ENCODE measurements around the gene PLD1. TPM values are rescaled to one million over a fixed set of nuclear protein-coding genes. Genes with fewer than 3 reads are reported as not detected.

The PLD1 gene
- total RNA-seq, 1 donor from 2014 or later: 29.1 TPM

DNA sequence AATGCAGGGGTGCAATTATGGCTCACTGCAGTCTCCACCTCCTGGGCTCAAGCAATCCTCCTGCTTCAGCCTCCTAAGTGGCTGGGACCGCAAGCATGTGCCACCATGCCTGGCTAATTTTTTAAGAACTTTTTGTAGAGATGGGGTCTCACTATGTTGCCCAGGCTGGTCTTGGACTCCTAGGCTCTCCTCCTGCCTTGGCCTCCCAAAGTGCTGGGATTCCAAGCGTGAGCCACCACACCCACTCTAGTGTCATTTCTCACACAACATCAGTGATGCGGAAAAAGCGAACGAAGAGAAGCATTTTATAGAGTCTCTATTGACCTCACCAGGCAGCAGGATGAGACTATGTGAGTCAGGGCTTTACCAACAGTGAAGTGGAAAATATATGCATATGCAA, 137.7 kb downstream of the PLD1 start:
- H3K4me3 Mint-ChIP-seq: no peak overlapping the region
- no peaks in the 10 kb centered on the region for H3K9me3 Mint-ChIP-seq
- TF ChIP-seq, protein P1, sequence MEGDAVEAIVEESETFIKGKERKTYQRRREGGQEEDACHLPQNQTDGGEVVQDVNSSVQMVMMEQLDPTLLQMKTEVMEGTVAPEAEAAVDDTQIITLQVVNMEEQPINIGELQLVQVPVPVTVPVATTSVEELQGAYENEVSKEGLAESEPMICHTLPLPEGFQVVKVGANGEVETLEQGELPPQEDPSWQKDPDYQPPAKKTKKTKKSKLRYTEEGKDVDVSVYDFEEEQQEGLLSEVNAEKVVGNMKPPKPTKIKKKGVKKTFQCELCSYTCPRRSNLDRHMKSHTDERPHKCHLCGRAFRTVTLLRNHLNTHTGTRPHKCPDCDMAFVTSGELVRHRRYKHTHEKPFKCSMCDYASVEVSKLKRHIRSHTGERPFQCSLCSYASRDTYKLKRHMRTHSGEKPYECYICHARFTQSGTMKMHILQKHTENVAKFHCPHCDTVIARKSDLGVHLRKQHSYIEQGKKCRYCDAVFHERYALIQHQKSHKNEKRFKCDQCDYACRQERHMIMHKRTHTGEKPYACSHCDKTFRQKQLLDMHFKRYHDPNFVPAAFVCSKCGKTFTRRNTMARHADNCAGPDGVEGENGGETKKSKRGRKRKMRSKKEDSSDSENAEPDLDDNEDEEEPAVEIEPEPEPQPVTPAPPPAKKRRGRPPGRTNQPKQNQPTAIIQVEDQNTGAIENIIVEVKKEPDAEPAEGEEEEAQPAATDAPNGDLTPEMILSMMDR (IDR thresholded peaks at IDR 0.05; ENCODE audit: unreplicated experiment): no peak
- H3K4me1 Mint-ChIP-seq: no peaks in the 10 kb centered on the region
- no peaks in the 10 kb centered on the region for H3K27me3 Mint-ChIP-seq (ENCODE audit: low read depth)
- DNase-seq (ENCODE audit: low spot score in 2 of 2, unreplicated experiment in 2 of 2): no peak
- H3K36me3 Mint-ChIP-seq: peaks cover 27% of the 10 kb centered on the region
- no peak overlapping the region for H3K27ac Mint-ChIP-seq

- no peaks in the 10 kb centered on the region for H3K27me3 Mint-ChIP-seq (ENCODE audit: low read depth)
- H3K4me3 Mint-ChIP-seq: no peak overlapping the region
- no peaks in the 10 kb centered on the region for H3K9me3 Mint-ChIP-seq
- H3K27ac Mint-ChIP-seq: no peak overlapping the region
- H3K4me1 Mint-ChIP-seq: no peaks in the 10 kb centered on the region
- peaks cover 29% of the 10 kb centered on the region for H3K36me3 Mint-ChIP-seq
- DNase-seq (ENCODE audit: low spot score in 2 of 2, unreplicated experiment in 2 of 2): no peak
- TF ChIP-seq, protein P1 (IDR thresholded peaks at IDR 0.05; ENCODE audit: unreplicated experiment): no peak
These were observed 138.2 kb downstream of the PLD1 start for GRCh38 chr3:171672124-171672523.

DNA sequence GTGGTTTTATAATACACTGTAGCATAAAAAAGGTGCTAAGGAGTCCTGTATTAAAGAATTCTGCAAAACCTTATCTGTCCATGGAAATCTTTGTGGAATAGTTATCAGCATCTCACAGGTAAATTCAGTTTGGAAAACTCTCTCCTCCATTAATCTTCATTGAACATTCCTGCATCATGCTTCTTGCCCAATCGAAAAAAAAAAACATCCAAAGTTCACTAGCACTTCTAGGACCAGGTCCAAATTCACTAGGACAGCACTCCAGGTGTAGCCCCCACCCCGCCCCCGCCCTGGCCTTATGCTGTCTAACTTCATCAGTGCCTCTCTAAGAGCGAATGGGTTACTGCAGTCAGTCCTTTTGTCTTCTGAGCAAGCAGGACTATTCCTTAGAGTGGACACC, 138.6 kb downstream of the PLD1 start:
- no peak overlapping the region for H3K4me3 Mint-ChIP-seq

GRCh38 chr3:171666516-171666915, 143.8 kb downstream of the PLD1 start:
- Mint-ChIP-seq H3K4me3 (no peak overlapping the region), H3K36me3 (peaks cover 28% of the 10 kb centered on the region), H3K4me1 (no peaks in the 10 kb centered on the region), H3K27ac (no peak overlapping the region), H3K9me3 (no peaks in the 10 kb centered on the region), H3K27me3 (ENCODE audit: low read depth) (no peaks in the 10 kb centered on the region)
- TF ChIP-seq, protein P1 (IDR thresholded peaks at IDR 0.05; ENCODE audit: unreplicated experiment): no peak
- DNase-seq (ENCODE audit: low spot score in 2 of 2, unreplicated experiment in 2 of 2): no peak

More for the DNA sequence above, 138.6 kb downstream of the PLD1 start:
- DNase-seq (ENCODE audit: low spot score in 2 of 2, unreplicated experiment in 2 of 2): no peak
- peaks cover 31% of the 10 kb centered on the region for H3K36me3 Mint-ChIP-seq
- no peak overlapping the region for H3K27ac Mint-ChIP-seq
- no peaks in the 10 kb centered on the region for H3K27me3 Mint-ChIP-seq (ENCODE audit: low read depth)
- TF ChIP-seq, protein P1 (IDR thresholded peaks at IDR 0.05; ENCODE audit: unreplicated experiment): no peak
- H3K9me3 Mint-ChIP-seq: no peaks in the 10 kb centered on the region
- H3K4me1 Mint-ChIP-seq: no peaks in the 10 kb centered on the region

- Mint-ChIP-seq H3K4me1 (no peaks in the 10 kb centered on the region), H3K27ac (no peak overlapping the region), H3K36me3 (peaks cover 32% of the 10 kb centered on the region), H3K27me3 (ENCODE audit: low read depth) (no peaks in the 10 kb centered on the region), H3K9me3 (no peaks in the 10 kb centered on the region), H3K4me3 (no peak overlapping the region)
- TF ChIP-seq, protein P1 (IDR thresholded peaks at IDR 0.05; ENCODE audit: unreplicated experiment): no peak
- DNase-seq (ENCODE audit: low spot score in 2 of 2, unreplicated experiment in 2 of 2): no peak
These were observed 146.5 kb downstream of the PLD1 start for GRCh38 chr3:171663805-171664204.

- Mint-ChIP-seq H3K9me3 (peaks cover 9% of the 10 kb centered on the region), H3K27ac (no peak overlapping the region), H3K27me3 (ENCODE audit: low read depth) (no peaks in the 10 kb centered on the region), H3K36me3 (peaks cover 39% of the 10 kb centered on the region), H3K4me3 (no peak overlapping the region), H3K4me1 (no peaks in the 10 kb centered on the region)
- no peak for DNase-seq (ENCODE audit: low spot score in 2 of 2, unreplicated experiment in 2 of 2)
- TF ChIP-seq, protein P1 (IDR thresholded peaks at IDR 0.05; ENCODE audit: unreplicated experiment): no peak
These were observed 148.8 kb downstream of the PLD1 start for GRCh38 chr3:171661484-171661883.

All from mesothelial cell of epicardium (in vitro differentiated cells).